Measurements from ENCODE around the gene GAA.

The GAA gene

GRCh38 chr17:80141463-80142165 lies 40.2 kb downstream of the GAA start:
- no peak overlapping the region for H3K4me3 ChIP-seq (ENCODE audit: control insufficient read depth, low read depth, low read length)
- TF ChIP-seq CTCF (conservative IDR thresholded peaks at IDR 0.05; ENCODE audit: control insufficient read depth, insufficient read depth, low read depth, low read length) = no peak
- DNase-seq (ENCODE audit: low read depth) = no peak

- H3K4me3 ChIP-seq (ENCODE audit: control insufficient read depth, low read depth, low read length) = no peak overlapping the region
- no peak for DNase-seq (ENCODE audit: low read depth)
- TF ChIP-seq CTCF (conservative IDR thresholded peaks at IDR 0.05; ENCODE audit: control insufficient read depth, insufficient read depth, low read depth, low read length) = no peak
Measured at GRCh38 chr17:80142929-80143328, 41.5 kb downstream of the GAA start.

GRCh38 chr17:80145076-80146075 lies 44.0 kb downstream of the GAA start:
- TF ChIP-seq CTCF (conservative IDR thresholded peaks at IDR 0.05; ENCODE audit: control insufficient read depth, insufficient read depth, low read depth, low read length) = no peak
- peak overlapping the region; percentile 87 for H3K4me3 ChIP-seq (ENCODE audit: control insufficient read depth, low read depth, low read length)
- DNase-seq (ENCODE audit: low read depth) = no peak

GRCh38 chr17:80146121-80147034 lies 45.0 kb downstream of the GAA start:
- no peak for DNase-seq (ENCODE audit: low read depth)
- no peak for TF ChIP-seq CTCF (conservative IDR thresholded peaks at IDR 0.05; ENCODE audit: control insufficient read depth, insufficient read depth, low read depth, low read length)
- H3K4me3 ChIP-seq (ENCODE audit: control insufficient read depth, low read depth, low read length) = peak overlapping the region; percentile 87

- H3K4me3 ChIP-seq (ENCODE audit: control insufficient read depth, low read depth, low read length) = peak within 1 kb of the TSS; percentile 87
- TF ChIP-seq CTCF (conservative IDR thresholded peaks at IDR 0.05; ENCODE audit: control insufficient read depth, insufficient read depth, low read depth, low read length) = no peak
Measured at GRCh38 chr17:80147035-80147822, 45.8 kb downstream of the GAA start, which contains the start of gene EIF4A3. Gene EIF4A3, minus strand, starts transcription at chr17:80147128. Its CDS starts 167 bp downstream, at chr17:80146961.

More at GRCh38 chr17:80147035-80147822, 45.8 kb downstream of the GAA start, which contains the start of gene EIF4A3:
- DNase-seq (ENCODE audit: low read depth) = peak; percentile 98

Measured in fibroblast of mammary gland (primary cell).